Hepatocyte (in vitro differentiated cells): ENCODE data around the gene C6orf58. TPM values are rescaled to one million over a fixed set of nuclear protein-coding genes. Genes with fewer than 3 reads are reported as not detected.

Experiments used
- DNase-seq: peaks from one replicate; pipeline ENCODE4 v3.0.0-alpha.2; 2016; ENCODE audit warnings: low spot score
- H2AFZ ChIP-seq: fragments of 200-600 bp; sonication (generic); 2 replicates; pipeline ENCODE4 v1.6.0; 2016; ENCODE audit warnings: antibody characterized with exemption, mild to moderate bottlenecking
- H3K27ac ChIP-seq: fragments of 200-600 bp; sonication (generic); 2 replicates; pipeline ENCODE4 v1.5.1; 2016; ENCODE audit warnings: mild to moderate bottlenecking
- H3K27me3 ChIP-seq: fragments of 200-600 bp; sonication (generic); 2 replicates; pipeline ENCODE4 v1.6.1; 2016
- H3K36me3 ChIP-seq: fragments of 200-600 bp; sonication (generic); replicated peaks from 2 replicates; pipeline ENCODE4 v1.5.1; 2016; ENCODE audit warnings: low read depth; ENCODE audit not compliant: insufficient read depth
- H3K4me1 ChIP-seq: fragments of 200-600 bp; sonication (generic); 2 replicates; pipeline ENCODE4 v1.5.1; 2016; ENCODE audit warnings: mild to moderate bottlenecking, moderate library complexity; ENCODE audit not compliant: insufficient read depth
- H3K4me2 ChIP-seq: fragments of 200-600 bp; sonication (generic); 2 replicates; pipeline ENCODE4 v1.6.0; 2016
- H3K4me3 ChIP-seq: fragments of 200-600 bp; sonication (generic); 2 replicates; pipeline ENCODE4 v1.5.1; 2016; ENCODE audit warnings: mild to moderate bottlenecking
- H3K79me2 ChIP-seq: fragments of 200-600 bp; sonication (generic); 2 replicates; pipeline ENCODE4 v1.6.0; 2017; ENCODE audit warnings: mild to moderate bottlenecking
- H3K9me2 ChIP-seq: fragments of 200-600 bp; sonication (generic); replicated peaks from 2 replicates; pipeline ENCODE4 v1.6.0; 2017; ENCODE audit warnings: mild to moderate bottlenecking; ENCODE audit not compliant: insufficient read depth
- H3K9me3 ChIP-seq: fragments of 200-600 bp; sonication (generic); 2 replicates; pipeline ENCODE4 v1.5.1; 2016; ENCODE audit warnings: low read depth, mild to moderate bottlenecking
- H4K20me1 ChIP-seq: fragments of 200-600 bp; sonication (generic); 2 replicates; pipeline ENCODE4 v1.6.0; 2016; ENCODE audit warnings: mild to moderate bottlenecking; ENCODE audit not compliant: insufficient read depth, poor library complexity, severe bottlenecking
- EZH2 ChIP-seq: fragments of 200-600 bp; sonication (generic); IDR thresholded peaks from 2 replicates; pipeline ENCODE4 v1.6.1; 2016; ENCODE audit warnings: antibody characterized with exemption, mild to moderate bottlenecking, borderline replicate concordance
- EZH2phosphoT487 ChIP-seq: fragments of 200-600 bp; sonication (generic); IDR thresholded peaks from one replicate; pipeline ENCODE4 v1.6.1; 2018; ENCODE audit warnings: antibody characterized with exemption, mild to moderate bottlenecking, low read depth, moderate library complexity; ENCODE audit not compliant: unreplicated experiment, severe bottlenecking
- WGBS: methylation state at CpG from one replicate; pipeline ENCODE4 v1.1.6; 2016; ENCODE audit warnings: low lambda C conversion rate; ENCODE audit errors: missing lambda C conversion rate; 5-methylcytosine and 5-hydroxymethylcytosine counted together
- polyA plus RNA-seq: library from polyadenylated mRNA; unstranded; fragments of >200 nt; fragmentation: Nextera tagmentation; extraction: Ambion mirVana; gene quantifications from 2 replicates; pipeline ENCODE4 v1.2.1, GENCODE V29; 2016
- total RNA-seq: library from RNA; depleted of rRNA; stranded (reverse); fragments of >200 nt; gene quantifications from 2 replicates; pipeline ENCODE4 v1.2.3, GENCODE V29; 2014
- TF ChIP-seq, protein P1 (sequence below): fragments of 200-600 bp; sonication (generic); IDR thresholded peaks from 2 replicates; pipeline ENCODE4 v1.5.1; 2016; ENCODE audit warnings: antibody characterized with exemption, mild to moderate bottlenecking; ENCODE audit not compliant: poor library complexity

C6orf58 gene
- total and polyA plus RNA-seq, 2 experiments from 2014 or later = not detected

DNA sequence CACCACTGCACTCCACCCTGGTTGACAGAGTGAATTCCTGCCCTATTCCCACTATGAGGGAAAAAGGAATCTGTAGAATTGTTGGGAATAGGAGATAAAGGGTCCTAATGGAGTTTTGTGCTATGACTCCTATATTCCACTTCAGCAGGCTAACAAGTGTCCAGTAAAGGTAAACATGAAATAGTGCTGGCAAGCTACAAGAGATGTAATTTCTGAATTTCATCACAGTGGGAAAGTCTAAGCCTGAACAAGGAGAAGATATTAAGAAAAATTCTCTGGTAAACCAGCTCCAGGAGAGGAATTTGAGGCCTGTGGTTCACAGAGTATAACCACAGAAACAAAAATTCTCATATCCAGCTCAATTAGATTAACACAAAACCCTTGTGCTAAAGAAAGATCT is 10.3 kb upstream of the C6orf58 start:
- Histone ChIP-seq H3K4me3 (no peak overlapping the region), H3K27me3 (no peaks in the 10 kb centered on the region), H3K36me3 (no peaks in the 10 kb centered on the region), H3K9me3 (no peaks in the 10 kb centered on the region), H4K20me1 (no peaks in the 10 kb centered on the region), H3K9me2 (no peaks in the 10 kb centered on the region), H2AFZ (no peak overlapping the region), H3K27ac (no peak overlapping the region), H3K4me1 (no peaks in the 10 kb centered on the region), H3K4me2 (no peak overlapping the region), H3K79me2 (no peaks in the 10 kb centered on the region)
- DNase-seq = no peak
- TF ChIP-seq EZH2phosphoT487 = no peak
- no peak for TF ChIP-seq EZH2
- TF ChIP-seq, protein P1, sequence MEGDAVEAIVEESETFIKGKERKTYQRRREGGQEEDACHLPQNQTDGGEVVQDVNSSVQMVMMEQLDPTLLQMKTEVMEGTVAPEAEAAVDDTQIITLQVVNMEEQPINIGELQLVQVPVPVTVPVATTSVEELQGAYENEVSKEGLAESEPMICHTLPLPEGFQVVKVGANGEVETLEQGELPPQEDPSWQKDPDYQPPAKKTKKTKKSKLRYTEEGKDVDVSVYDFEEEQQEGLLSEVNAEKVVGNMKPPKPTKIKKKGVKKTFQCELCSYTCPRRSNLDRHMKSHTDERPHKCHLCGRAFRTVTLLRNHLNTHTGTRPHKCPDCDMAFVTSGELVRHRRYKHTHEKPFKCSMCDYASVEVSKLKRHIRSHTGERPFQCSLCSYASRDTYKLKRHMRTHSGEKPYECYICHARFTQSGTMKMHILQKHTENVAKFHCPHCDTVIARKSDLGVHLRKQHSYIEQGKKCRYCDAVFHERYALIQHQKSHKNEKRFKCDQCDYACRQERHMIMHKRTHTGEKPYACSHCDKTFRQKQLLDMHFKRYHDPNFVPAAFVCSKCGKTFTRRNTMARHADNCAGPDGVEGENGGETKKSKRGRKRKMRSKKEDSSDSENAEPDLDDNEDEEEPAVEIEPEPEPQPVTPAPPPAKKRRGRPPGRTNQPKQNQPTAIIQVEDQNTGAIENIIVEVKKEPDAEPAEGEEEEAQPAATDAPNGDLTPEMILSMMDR = no peak

GRCh38 chr6:127567476-127567875 is 9.5 kb upstream of the C6orf58 start:
- TF ChIP-seq EZH2phosphoT487 (no peak), EZH2 (no peak)
- TF ChIP-seq, protein P1 = no peak
- no peaks in the 10 kb centered on the region for H3K27me3 ChIP-seq
- H2AFZ ChIP-seq = no peak overlapping the region
- H3K27ac ChIP-seq = no peak overlapping the region
- H3K79me2 ChIP-seq = no peaks in the 10 kb centered on the region
- H4K20me1 ChIP-seq = no peaks in the 10 kb centered on the region
- 46% methylated on average over 2 of the region's 2 CpGs for WGBS
- DNase-seq = no peak
- no peak overlapping the region for H3K4me3 ChIP-seq
- H3K4me1 ChIP-seq = no peaks in the 10 kb centered on the region
- H3K9me3 ChIP-seq = no peaks in the 10 kb centered on the region
- no peaks in the 10 kb centered on the region for H3K36me3 ChIP-seq
- H3K9me2 ChIP-seq = no peaks in the 10 kb centered on the region
- H3K4me2 ChIP-seq = no peak overlapping the region

DNA sequence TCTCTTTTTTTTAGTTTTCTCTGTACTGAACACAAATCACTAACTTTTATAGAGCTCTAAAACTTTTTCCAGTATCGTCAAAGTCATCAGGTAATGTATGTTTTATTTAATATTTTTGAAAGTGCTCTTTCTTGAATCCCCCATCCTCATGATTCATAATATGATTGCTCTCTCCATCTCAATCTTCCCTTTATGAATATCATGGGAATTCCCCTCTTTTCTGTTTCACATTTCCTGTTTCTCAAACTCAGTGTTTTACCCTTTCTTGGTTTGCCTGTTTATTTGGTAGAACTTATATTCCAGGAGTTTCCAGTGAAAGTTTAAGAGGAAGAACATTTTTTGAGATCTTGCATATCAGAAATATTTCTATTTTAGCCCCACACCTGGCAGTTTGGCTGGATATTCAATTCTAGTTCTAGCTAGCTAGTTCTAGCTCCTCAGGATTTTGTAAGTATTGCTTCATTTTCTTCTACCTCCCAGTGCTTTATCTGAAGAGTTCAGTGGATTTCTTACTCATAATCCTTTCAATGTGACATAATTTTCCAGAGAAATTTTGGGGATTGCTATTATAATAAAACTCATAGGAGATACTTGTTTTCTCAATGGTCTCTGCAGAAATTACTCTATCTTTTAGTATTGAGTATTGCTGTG is 6.1 kb upstream of the C6orf58 start:
- H3K36me3 ChIP-seq = no peaks in the 10 kb centered on the region
- no peak overlapping the region for H3K4me2 ChIP-seq
- no peaks in the 10 kb centered on the region for H4K20me1 ChIP-seq
- no peaks in the 10 kb centered on the region for H3K9me3 ChIP-seq
- no peaks in the 10 kb centered on the region for H3K27me3 ChIP-seq
- no peak overlapping the region for H3K27ac ChIP-seq
- TF ChIP-seq EZH2 (no peak), EZH2phosphoT487 (no peak)
- TF ChIP-seq, protein P1 = no peak
- no peaks in the 10 kb centered on the region for H3K9me2 ChIP-seq
- H3K4me1 ChIP-seq = no peaks in the 10 kb centered on the region
- 87% methylated on average over 1 of the region's 1 CpG for WGBS
- H3K4me3 ChIP-seq = no peak overlapping the region
- no peaks in the 10 kb centered on the region for H3K79me2 ChIP-seq
- no peak for DNase-seq
- no peak overlapping the region for H2AFZ ChIP-seq

- Histone ChIP-seq H3K9me2 (no peaks in the 10 kb centered on the region), H3K4me1 (no peaks in the 10 kb centered on the region), H2AFZ (no peak overlapping the region), H3K27me3 (no peaks in the 10 kb centered on the region), H3K79me2 (no peaks in the 10 kb centered on the region), H4K20me1 (no peaks in the 10 kb centered on the region), H3K4me2 (no peak overlapping the region), H3K9me3 (no peaks in the 10 kb centered on the region), H3K27ac (no peak overlapping the region), H3K4me3 (no peak overlapping the region), H3K36me3 (no peaks in the 10 kb centered on the region)
- TF ChIP-seq EZH2 (no peak), EZH2phosphoT487 (no peak)
- TF ChIP-seq, protein P1 = no peak
- WGBS = 57% methylated on average over 3 of the region's 3 CpGs
- no peak for DNase-seq
Measured at GRCh38 chr6:127578900-127579299, 1.9 kb downstream of the C6orf58 start.
